Osteoblast (primary cell): ENCODE data around the gene SESTD1. TPM values are rescaled to one million over a fixed set of nuclear protein-coding genes. Genes with fewer than 3 reads are reported as not detected.

ENCODE experiments used
- DNase-seq: peaks from one replicate; pipeline ENCODE4 v3.0.0; 2011; ENCODE audit warnings: low spot score, mixed read lengths; ENCODE audit not compliant: insufficient read length; ENCODE audit errors: missing footprints
- H2AFZ ChIP-seq: 2 replicates; pipeline ENCODE4 v1.6.0; 2011; ENCODE audit warnings: mild to moderate bottlenecking, low read length
- H3K27ac ChIP-seq: 2 replicates; pipeline ENCODE4 v1.5.1; 2011; ENCODE audit warnings: mild to moderate bottlenecking, low read depth, low read length, moderate library complexity
- H3K27me3 ChIP-seq: 2 replicates; pipeline ENCODE4 v1.6.0; 2012; ENCODE audit warnings: mild to moderate bottlenecking, control low read depth, inconsistent platforms, low read length, moderate library complexity; ENCODE audit not compliant: insufficient read depth
- H3K36me3 ChIP-seq: 2 replicates; pipeline ENCODE4 v1.5.1; 2011; ENCODE audit warnings: mild to moderate bottlenecking, low read length, control low read depth, moderate library complexity; ENCODE audit not compliant: insufficient read depth
- H3K4me1 ChIP-seq: 2 replicates; pipeline ENCODE4 v1.5.1; 2011; ENCODE audit warnings: mild to moderate bottlenecking, low read length, control low read depth, moderate library complexity; ENCODE audit not compliant: insufficient read depth
- H3K4me2 ChIP-seq: 2 replicates; pipeline ENCODE4 v1.6.0; 2011; ENCODE audit warnings: mild to moderate bottlenecking, low read length; ENCODE audit not compliant: insufficient read depth
- H3K4me3 ChIP-seq: fragments of 200-600 bp; sonication (generic); 3 replicates; pipeline ENCODE4 v1.5.1; 2012; ENCODE audit warnings: mild to moderate bottlenecking, low read length, inconsistent platforms; ENCODE audit not compliant: insufficient read depth
- H3K79me2 ChIP-seq: 2 replicates; pipeline ENCODE4 v1.6.0; 2012; ENCODE audit warnings: mild to moderate bottlenecking, low read length, control low read depth, inconsistent platforms; ENCODE audit not compliant: insufficient read depth
- H3K9me3 ChIP-seq: 2 replicates; pipeline ENCODE4 v1.5.1; 2011; ENCODE audit warnings: low read depth, low read length, control low read depth
- H4K20me1 ChIP-seq: 2 replicates; pipeline ENCODE4 v1.6.0; 2012; ENCODE audit warnings: mild to moderate bottlenecking, low read length, control low read depth; ENCODE audit not compliant: insufficient read depth
- total RNA-seq: library from RNA; depleted of rRNA; stranded (reverse); fragments of >200 nt; gene quantifications from 2 replicates; pipeline ENCODE4 v1.2.3, GENCODE V29; 2012
- TF ChIP-seq, protein P1 (sequence below): IDR thresholded peaks from 2 replicates; pipeline ENCODE4 v1.5.1; 2011; ENCODE audit warnings: mild to moderate bottlenecking, low read depth, low read length, moderate library complexity; ENCODE audit errors: extremely low read depth

Gene SESTD1
- total RNA-seq, 1 donor = 51.0 TPM

GRCh38 chr2:179170901-179171300 is 93.7 kb downstream of the SESTD1 start:
- no peak overlapping the region for H3K4me2 ChIP-seq
- no peaks in the 10 kb centered on the region for H3K9me3 ChIP-seq
- TF ChIP-seq, protein P1, sequence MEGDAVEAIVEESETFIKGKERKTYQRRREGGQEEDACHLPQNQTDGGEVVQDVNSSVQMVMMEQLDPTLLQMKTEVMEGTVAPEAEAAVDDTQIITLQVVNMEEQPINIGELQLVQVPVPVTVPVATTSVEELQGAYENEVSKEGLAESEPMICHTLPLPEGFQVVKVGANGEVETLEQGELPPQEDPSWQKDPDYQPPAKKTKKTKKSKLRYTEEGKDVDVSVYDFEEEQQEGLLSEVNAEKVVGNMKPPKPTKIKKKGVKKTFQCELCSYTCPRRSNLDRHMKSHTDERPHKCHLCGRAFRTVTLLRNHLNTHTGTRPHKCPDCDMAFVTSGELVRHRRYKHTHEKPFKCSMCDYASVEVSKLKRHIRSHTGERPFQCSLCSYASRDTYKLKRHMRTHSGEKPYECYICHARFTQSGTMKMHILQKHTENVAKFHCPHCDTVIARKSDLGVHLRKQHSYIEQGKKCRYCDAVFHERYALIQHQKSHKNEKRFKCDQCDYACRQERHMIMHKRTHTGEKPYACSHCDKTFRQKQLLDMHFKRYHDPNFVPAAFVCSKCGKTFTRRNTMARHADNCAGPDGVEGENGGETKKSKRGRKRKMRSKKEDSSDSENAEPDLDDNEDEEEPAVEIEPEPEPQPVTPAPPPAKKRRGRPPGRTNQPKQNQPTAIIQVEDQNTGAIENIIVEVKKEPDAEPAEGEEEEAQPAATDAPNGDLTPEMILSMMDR = no peak
- peaks cover 4% of the 10 kb centered on the region for H3K36me3 ChIP-seq
- no peak overlapping the region for H3K4me3 ChIP-seq
- H3K4me1 ChIP-seq = no peaks in the 10 kb centered on the region
- no peak for DNase-seq
- H2AFZ ChIP-seq = no peak overlapping the region
- no peaks in the 10 kb centered on the region for H3K27me3 ChIP-seq
- H3K27ac ChIP-seq = no peak overlapping the region
- no peaks in the 10 kb centered on the region for H4K20me1 ChIP-seq
- H3K79me2 ChIP-seq = peaks cover 2% of the 10 kb centered on the region

GRCh38 chr2:179165356-179166000 is 99.2 kb downstream of the SESTD1 start:
- no peak overlapping the region for H3K4me2 ChIP-seq
- H3K36me3 ChIP-seq = no peaks in the 10 kb centered on the region
- no peaks in the 10 kb centered on the region for H3K4me1 ChIP-seq
- no peaks in the 10 kb centered on the region for H3K9me3 ChIP-seq
- H4K20me1 ChIP-seq = peaks cover 5% of the 10 kb centered on the region
- H3K4me3 ChIP-seq = no peak overlapping the region
- TF ChIP-seq, protein P1 = no peak
- DNase-seq = no peak
- H2AFZ ChIP-seq = no peak overlapping the region
- no peaks in the 10 kb centered on the region for H3K27me3 ChIP-seq
- peaks cover 2% of the 10 kb centered on the region for H3K79me2 ChIP-seq
- no peak overlapping the region for H3K27ac ChIP-seq

DNA sequence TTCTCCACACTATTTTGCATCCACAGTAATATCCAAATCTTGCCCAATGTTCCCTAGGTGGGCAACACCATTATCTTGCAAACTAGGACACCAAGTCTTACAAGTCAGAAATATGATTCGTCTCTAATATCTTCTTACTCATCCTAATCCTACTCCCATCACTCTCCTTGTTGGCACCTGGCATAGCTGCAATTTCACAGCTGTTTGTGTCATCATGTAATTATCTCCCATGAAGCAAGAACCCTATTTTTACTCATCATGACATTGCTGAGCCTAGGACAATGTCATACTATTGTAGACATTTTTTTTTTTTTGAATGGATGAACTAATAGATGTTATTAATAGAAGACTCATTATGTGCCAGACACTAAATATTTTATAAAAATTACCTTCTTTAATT is 123.4 kb downstream of the SESTD1 start:
- H3K9me3 ChIP-seq = no peaks in the 10 kb centered on the region
- no peak overlapping the region for H2AFZ ChIP-seq
- H3K4me2 ChIP-seq = no peak overlapping the region
- H4K20me1 ChIP-seq = no peaks in the 10 kb centered on the region
- no peak overlapping the region for H3K27ac ChIP-seq
- H3K36me3 ChIP-seq = peaks cover 21% of the 10 kb centered on the region
- H3K4me3 ChIP-seq = no peak overlapping the region
- H3K27me3 ChIP-seq = no peaks in the 10 kb centered on the region
- DNase-seq = no peak
- no peaks in the 10 kb centered on the region for H3K4me1 ChIP-seq
- TF ChIP-seq, protein P1 = no peak
- H3K79me2 ChIP-seq = peaks cover 6% of the 10 kb centered on the region

DNA sequence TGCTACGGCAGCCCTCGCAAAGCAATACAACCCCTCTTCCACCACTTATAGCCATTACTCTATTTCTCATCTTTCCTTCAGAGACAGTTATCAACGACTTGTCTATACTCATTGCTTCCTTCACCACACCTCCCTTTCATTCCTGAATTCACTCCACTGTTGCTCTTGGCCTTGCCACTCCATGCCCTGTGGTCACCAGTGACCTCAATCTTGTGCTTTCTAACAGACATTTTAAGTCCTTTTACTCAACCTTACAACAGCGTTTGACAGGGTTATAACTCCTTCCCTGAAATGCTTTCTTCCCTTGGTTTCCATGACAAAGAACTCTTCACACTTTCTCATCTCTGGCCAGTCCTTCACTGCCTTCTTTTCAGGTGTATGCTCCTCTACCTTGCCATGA is 124.1 kb downstream of the SESTD1 start:
- no peak overlapping the region for H3K4me3 ChIP-seq
- H3K79me2 ChIP-seq = peaks cover 6% of the 10 kb centered on the region
- H3K4me2 ChIP-seq = no peak overlapping the region
- no peak overlapping the region for H3K27ac ChIP-seq
- no peaks in the 10 kb centered on the region for H3K4me1 ChIP-seq
- no peak for DNase-seq
- H3K36me3 ChIP-seq = peaks cover 21% of the 10 kb centered on the region
- H2AFZ ChIP-seq = no peak overlapping the region
- H3K9me3 ChIP-seq = no peaks in the 10 kb centered on the region
- TF ChIP-seq, protein P1 = no peak
- H3K27me3 ChIP-seq = no peaks in the 10 kb centered on the region
- no peaks in the 10 kb centered on the region for H4K20me1 ChIP-seq
